Coronary artery (tissue), 2 donors: ENCODE results near the gene INAFM1.

ENCODE experiments used
- DNase-seq: peaks from one replicate; pipeline ENCODE4 v3.0.0-alpha.2; 2017; ENCODE audit warnings: low spot score
- H3K27ac ChIP-seq, 2 donors: fragments of 200-600 bp; sonication (generic); one replicate each; pipeline ENCODE4 v1.5.1; 2016 to 2019
- H3K4me3 ChIP-seq: fragments of 200-600 bp; sonication (generic); 2 replicates; pipeline ENCODE4 v1.5.1; 2016; ENCODE audit warnings: mild to moderate bottlenecking, moderate library complexity
- TF ChIP-seq, protein P1 (sequence below): fragments of 200-600 bp; sonication (generic); IDR thresholded peaks from one replicate; pipeline ENCODE4 v1.5.1; 2019; ENCODE audit warnings: antibody characterized with exemption

INAFM1 gene

DNA sequence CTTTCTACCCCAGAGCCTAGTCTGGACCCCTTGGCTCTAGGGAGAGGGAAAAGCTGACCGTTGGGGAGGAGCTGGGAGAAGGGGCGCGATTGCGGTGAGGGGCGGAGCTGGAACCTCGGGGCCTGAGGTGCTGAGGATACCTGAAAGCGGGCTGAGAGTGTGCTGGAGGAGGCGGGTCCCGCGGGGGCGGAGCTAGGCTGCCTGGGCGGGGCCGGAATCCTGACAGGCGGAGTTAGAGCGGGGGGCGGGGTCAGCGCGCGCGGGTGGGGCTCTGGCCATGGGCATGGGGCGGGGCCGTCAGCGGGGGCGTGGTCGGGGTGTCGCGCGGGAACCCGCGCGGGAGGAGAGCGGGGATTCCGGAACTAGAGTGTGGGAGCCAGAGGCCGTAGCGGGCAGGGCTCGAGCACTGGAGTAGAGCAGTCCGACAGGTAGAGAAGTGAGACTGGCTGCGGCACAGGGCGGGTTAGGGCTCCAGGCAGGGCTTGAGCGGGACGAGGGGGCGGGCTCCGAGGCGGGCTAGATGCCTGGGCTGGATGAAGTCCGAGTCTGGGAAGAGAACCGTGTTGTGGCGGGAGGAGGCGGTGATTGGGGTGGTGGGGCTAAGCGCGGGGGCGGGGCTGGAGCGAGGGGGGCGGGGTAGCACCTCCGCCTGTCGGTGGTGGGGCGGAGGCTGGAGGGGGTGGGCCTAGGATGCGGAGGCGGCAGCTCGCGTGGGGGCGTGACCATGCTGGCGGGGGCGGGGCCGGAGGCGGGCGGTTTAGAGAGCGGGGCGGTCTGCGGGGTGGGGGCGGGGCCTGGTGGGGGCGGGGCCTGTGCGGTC lies at the start of gene INAFM1:
INAFM1 (plus strand) TSS at position 815 of the 820 bp plus-strand sequence. CDS start 35 bp downstream, outside the sequence.
- TF ChIP-seq, protein P1, sequence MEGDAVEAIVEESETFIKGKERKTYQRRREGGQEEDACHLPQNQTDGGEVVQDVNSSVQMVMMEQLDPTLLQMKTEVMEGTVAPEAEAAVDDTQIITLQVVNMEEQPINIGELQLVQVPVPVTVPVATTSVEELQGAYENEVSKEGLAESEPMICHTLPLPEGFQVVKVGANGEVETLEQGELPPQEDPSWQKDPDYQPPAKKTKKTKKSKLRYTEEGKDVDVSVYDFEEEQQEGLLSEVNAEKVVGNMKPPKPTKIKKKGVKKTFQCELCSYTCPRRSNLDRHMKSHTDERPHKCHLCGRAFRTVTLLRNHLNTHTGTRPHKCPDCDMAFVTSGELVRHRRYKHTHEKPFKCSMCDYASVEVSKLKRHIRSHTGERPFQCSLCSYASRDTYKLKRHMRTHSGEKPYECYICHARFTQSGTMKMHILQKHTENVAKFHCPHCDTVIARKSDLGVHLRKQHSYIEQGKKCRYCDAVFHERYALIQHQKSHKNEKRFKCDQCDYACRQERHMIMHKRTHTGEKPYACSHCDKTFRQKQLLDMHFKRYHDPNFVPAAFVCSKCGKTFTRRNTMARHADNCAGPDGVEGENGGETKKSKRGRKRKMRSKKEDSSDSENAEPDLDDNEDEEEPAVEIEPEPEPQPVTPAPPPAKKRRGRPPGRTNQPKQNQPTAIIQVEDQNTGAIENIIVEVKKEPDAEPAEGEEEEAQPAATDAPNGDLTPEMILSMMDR = no peak
- peak within 1 kb of the TSS; percentile 97 for H3K4me3 ChIP-seq
- peak within 1 kb of the TSS; percentile 97 for H3K27ac ChIP-seq
- DNase-seq = peak; percentile 98

DNA sequence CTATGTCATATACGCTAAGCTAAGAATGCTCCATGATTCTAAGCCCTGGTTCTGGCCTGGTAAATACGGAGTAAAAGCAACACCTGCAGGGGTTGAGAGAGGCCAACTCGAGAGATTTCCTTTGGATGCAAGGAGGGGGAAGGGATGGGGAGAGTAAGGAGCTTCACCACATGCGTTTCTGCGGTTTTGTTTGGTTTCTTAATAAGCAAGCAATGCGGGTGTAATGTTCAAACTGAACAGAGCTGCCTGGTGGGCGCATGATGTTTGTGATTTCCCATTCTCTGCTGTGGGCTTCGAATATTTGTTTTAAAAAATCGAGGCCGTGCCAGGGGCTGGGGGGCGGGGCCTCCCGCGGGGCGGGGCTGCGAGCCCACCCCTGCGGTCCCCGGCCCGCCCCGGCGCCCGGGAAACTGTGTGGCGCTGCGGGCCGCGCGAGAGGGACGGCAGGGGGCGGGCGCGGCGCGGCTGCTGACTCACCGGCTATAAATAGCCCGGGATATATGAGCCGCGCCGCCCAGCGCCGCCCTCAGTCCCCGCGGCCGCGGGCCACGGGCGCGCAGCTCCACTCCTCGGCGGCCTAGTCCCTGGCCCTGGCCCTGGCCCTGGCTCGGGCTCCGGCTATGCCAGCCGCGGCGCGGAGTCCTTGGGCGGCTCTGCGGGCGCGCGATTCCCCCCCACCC lies 48.8 kb upstream of the INAFM1 start:
- DNase-seq = peak; percentile 90
- peak overlapping the region; percentile 97 to 98 for H3K27ac ChIP-seq
- TF ChIP-seq, protein P1 = peak; percentile 23
- peak overlapping the region; percentile 98 for H3K4me3 ChIP-seq

DNA sequence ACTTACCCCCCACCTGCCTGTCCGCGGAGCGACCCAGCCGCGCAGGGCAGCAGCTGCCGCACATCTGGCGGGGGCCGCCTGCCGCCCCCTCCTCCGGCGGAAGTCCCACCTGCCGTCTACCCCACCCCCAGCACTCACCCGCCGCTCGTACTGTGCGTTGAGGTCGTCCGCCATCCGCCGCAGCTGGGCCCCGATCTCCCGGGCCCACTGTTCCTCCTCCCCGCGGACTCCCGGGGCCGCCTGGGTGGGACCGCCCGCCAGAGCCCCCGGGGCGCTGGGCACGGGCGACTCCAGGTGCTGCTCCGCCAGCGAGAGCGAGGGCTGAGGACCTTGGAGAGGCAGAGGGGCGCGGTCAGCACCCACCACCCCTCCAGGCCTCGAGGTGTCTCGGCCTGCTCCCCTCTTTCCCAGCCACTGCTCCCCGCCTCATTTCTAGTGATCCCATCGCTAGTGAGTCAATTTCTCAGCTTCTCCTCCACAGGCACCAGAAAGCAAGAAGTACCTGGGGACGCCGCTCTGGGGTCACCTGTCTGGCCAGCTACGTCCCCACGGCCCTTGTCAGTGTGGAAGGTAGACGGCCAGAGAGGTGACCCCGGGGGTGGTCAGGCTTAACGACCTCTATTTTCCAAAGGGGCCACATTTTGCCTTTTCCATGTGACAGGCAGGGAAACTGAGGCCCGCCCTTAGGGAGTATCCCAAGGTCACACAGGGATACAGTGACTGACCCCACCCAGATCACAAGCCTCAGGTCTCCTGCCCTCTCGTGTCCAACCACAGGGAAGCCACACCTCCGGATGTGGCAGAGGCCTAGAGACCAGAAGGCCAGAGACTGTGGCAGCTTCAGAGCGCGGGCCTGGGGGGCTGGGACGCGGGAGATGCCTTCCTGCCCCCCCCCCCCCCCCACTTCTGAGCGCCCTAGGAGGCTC lies 48.0 kb upstream of the INAFM1 start:
- DNase-seq = peak; percentile 93

DNA sequence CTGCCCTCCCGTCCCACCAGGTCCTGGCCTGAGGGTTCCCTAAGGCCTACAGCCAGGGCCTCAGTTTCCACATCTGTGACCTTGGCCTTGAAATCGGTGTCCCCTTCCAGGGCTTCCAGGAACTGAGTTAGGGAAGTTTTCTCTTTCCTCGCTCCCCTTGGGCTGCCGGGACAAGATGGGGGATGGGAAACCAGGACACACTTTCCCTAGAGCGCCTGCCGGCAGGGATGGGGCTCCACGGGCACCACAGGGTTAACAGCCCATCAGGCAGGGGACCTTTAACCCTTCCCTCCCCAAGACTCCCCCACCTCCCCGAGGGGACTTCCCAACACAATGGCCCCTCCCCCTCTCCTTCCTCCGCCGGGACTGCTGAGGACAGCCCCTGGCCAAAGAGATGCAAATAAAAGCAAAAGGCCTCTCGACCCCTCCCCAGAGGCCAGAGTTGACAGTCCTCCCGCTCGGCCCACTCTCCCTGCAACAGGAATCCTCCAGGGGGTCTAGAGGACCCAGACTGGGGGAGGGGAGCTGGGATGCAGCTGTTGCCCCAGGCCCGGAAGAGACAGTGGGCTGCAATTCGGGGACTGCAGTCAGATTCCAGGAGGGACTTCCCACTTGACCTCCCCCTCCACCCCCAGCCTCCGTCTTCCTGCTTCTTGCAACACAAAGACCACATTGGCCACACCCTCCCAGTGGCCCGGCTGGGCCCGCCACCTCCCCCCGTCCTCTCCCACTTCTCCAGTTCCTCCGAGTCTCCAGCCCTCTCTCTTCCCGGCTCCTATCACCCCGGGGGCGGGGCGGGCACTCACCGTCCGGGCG lies 47.1 kb upstream of the INAFM1 start:
- peak overlapping the region; percentile 98 for H3K4me3 ChIP-seq
- DNase-seq = peak; percentile 95
- TF ChIP-seq, protein P1 = no peak

More for the DNA sequence above, 48.0 kb upstream of the INAFM1 start:
- H3K27ac ChIP-seq = peak overlapping the region; percentile 97 to 98
- peak overlapping the region; percentile 98 for H3K4me3 ChIP-seq
- TF ChIP-seq, protein P1 = no peak

DNA sequence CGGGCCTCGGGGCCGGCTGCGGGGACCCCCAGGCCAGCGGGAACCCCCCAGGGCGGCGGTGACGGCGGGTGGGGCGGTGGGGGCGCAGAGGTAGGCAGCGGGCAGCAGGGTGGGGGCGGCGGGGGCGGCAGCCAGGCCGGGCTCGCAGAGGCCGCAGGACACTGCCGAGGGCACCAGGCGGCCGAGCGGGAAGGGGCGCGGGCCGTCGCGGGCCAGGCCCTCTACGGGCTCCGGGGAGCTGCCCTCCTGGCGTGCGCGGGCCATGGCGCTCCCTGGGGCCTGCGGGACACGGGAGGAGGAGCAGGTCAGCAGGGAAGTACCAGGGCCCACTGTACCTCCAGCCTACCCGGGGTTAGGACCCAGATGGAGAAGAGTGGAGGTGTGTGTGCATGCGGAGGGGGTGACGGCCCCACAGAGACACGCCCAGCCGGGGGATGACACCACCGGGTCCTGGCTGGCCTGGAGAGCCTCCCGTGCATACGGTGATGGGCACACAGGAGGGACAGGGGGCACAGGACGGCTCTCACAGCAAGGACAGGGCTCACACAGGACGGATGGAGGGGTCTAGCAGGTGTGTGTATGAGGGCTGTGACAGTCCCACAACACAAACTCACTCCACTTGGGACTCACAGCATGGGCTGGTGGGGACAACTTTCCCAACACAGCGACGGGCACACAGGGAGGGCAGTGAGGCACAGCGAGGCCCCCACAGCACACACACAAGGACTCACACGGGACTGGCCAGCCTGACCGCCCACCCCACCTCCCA lies 46.3 kb upstream of the INAFM1 start:
- TF ChIP-seq, protein P1 = no peak
- no peak for DNase-seq
- peak overlapping the region; percentile 97 to 98 for H3K27ac ChIP-seq
- peak overlapping the region; percentile 98 for H3K4me3 ChIP-seq

More for the DNA sequence above, 47.1 kb upstream of the INAFM1 start:
- peak overlapping the region; percentile 97 to 98 for H3K27ac ChIP-seq
